Aorta (tissue), 4 donors: Measurements from ENCODE around the gene ARL5A. TPM values are rescaled to one million over a fixed set of nuclear protein-coding genes. Genes with fewer than 3 reads are reported as not detected.

Source experiments
- polyA plus RNA-seq, 2 donors: library from polyadenylated mRNA; stranded (reverse); fragments of 200-250 nt; gene quantifications; one replicate each; pipeline ENCODE4 v1.2.3, GENCODE V29; 2013
- total RNA-seq, 2 donors: library from RNA; stranded (reverse); fragmentation: NEBNext Ultra II Directional; extraction: Animal tissue kit (Norgen Biotek cat#: 25700); gene quantifications; one replicate each; pipeline ENCODE4 v1.2.1, GENCODE V29; 2021
- donor health status: healthy with polysubstance abuse.
- donor health status: Bipolar disorder and iron deficiency.
- donor health status: DM: no; HTN: no; CAD: no.
- donor health status: DM: yes; HTN: yes; CAD: no.

The ARL5A gene
- total and polyA plus RNA-seq, 4 donors, result 19.1 to 95.9 (median 77.8) TPM

Other genes with a start within 250 kb of the ARL5A start
- 1 to 10 TPM; 1.6 to 3.1 TPM for gene NEB, start 93.9 kb downstream of the ARL5A start, total RNA-seq
- 1 to 10 TPM; 2.2 to 2.9 TPM for gene NEB, start 93.9 kb downstream of the ARL5A start, polyA plus RNA-seq